ENCODE results near the gene MYD88.

The MYD88 gene

DNA sequence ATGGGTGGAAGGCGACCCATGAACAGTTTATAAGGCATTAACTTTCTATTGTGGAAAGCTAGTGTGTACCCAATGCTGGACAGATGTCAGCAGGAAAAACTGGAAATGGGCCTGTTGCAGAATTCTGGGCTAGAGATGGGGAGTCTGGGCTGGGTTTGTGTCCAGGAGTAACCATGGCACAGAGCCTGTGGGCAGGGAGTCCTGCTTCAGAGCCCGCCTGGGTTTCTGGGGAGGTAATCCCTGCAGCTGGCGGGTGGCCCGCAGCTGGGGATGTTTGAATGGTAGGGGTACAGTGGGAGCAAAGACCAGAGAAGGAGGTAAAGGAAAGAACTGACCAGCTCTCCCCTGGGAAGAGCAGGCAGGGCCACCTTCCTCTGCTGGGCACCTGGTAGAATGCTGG is 27.3 kb upstream of the MYD88 start:
- no peak overlapping the region for H3K4me3 ChIP-seq (ENCODE audit: low read length)
- DNase-seq (ENCODE audit: low read depth, low spot score): no peak

GRCh38 chr3:38111696-38112377 is 26.6 kb upstream of the MYD88 start:
- no peak for DNase-seq (ENCODE audit: low read depth, low spot score)
- no peak overlapping the region for H3K4me3 ChIP-seq (ENCODE audit: low read length)

DNA sequence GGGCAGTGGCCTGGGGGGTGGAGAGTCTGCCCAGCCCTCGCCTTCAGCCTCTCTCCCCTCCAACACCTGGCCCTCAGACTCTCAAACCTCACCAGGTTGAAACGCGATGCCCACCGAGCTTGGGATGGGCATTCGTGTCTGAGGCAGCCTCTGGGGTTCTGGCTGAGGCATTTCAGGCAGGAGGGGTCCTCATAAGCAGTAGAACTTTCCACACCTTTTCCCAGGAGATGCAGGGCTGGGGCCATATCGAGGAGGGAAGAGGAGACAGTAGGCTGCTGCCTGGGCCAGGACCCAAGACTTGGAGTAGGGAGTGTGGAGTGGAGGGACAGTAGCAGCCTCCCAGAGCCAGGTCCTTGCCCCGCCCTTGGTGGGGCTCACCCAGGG is 26.1 kb upstream of the MYD88 start:
- no peak for DNase-seq (ENCODE audit: low read depth, low spot score)
- no peak overlapping the region for H3K4me3 ChIP-seq (ENCODE audit: low read length)

GRCh38 chr3:38114052-38114874 is 24.2 kb upstream of the MYD88 start:
- DNase-seq (ENCODE audit: low read depth, low spot score): no peak
- no peak overlapping the region for H3K4me3 ChIP-seq (ENCODE audit: low read length)

- no peak for DNase-seq (ENCODE audit: low read depth, low spot score)
- H3K4me3 ChIP-seq (ENCODE audit: low read length): no peak overlapping the region
Observed at GRCh38 chr3:38114875-38115644, 23.4 kb upstream of the MYD88 start.

- DNase-seq (ENCODE audit: low read depth, low spot score): no peak
- no peak overlapping the region for H3K4me3 ChIP-seq (ENCODE audit: low read length)
Observed at GRCh38 chr3:38115645-38116427, 22.6 kb upstream of the MYD88 start.

DNA sequence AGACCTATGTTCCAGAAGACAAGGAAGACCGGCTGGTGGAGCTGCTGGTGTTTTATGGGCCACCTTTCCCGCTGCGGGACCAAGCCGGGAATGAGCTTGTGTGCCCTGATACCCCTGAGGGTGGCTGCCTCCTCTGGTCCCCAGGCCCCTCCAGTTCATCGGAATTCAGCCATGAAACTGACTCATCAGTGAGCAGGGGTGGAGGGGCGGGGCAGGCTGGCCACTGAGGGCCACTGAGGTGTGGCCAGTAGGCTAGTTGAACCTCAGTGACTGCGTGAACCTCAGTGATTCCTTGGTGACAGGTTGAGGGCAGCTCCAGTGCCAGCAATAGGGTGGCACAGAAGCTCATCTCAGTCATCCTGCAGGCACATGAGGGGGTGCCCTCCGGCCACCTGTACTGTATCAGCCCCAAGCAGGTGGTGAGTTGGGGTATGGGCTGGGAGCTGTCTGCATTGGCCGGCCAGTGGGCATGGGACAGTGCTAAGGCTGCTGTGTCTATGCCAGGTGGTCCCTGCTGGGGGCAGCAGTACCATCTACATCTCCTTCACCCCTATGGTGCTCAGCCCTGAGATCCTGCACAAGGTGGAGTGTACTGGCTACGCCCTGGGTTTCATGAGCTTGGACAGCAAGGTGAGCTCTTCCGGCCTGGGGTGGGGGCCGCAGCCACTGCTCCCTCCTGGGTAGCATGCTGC is 21.8 kb upstream of the MYD88 start:
- H3K4me3 ChIP-seq (ENCODE audit: low read length): no peak overlapping the region
- DNase-seq (ENCODE audit: low read depth, low spot score): no peak

GRCh38 chr3:38117163-38117716 is 21.2 kb upstream of the MYD88 start:
- DNase-seq (ENCODE audit: low read depth, low spot score): no peak
- H3K4me3 ChIP-seq (ENCODE audit: low read length): no peak overlapping the region

DNA sequence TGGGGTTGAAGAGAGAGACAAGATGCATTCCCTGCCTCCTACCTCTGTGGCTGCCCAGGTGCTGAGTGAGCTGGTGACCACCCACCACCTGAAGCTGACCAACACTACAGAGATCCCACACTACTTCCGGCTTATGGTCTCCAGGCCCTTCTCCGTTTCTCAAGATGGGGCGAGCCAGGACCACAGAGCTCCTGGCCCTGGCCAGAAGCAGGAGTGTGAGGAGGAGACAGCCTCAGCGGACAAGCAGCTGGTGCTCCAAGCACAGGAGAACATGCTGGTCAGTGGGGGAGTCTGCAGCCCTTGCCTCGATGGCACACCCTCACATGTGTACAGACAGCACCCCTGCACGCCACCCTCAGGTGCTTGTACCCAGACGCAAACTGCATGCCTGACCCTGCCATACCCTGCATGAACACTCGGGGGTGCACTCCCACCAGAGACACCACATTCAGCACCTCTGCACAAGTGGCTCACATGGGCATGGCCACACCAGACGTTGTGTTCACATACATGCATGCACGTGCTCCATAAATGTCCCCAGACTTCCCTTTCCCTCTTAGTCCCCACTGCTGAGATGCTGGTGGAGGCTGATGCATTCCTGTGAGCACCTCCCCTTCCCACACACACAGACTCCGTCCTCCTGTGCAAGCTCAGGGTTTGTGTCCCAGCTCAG is 20.6 kb upstream of the MYD88 start:
- H3K4me3 ChIP-seq (ENCODE audit: low read length): no peak overlapping the region
- DNase-seq (ENCODE audit: low read depth, low spot score): peak; percentile 79

GRCh38 chr3:38118421-38119247 is 19.8 kb upstream of the MYD88 start:
- DNase-seq (ENCODE audit: low read depth, low spot score): no peak
- H3K4me3 ChIP-seq (ENCODE audit: low read length): no peak overlapping the region

DNA sequence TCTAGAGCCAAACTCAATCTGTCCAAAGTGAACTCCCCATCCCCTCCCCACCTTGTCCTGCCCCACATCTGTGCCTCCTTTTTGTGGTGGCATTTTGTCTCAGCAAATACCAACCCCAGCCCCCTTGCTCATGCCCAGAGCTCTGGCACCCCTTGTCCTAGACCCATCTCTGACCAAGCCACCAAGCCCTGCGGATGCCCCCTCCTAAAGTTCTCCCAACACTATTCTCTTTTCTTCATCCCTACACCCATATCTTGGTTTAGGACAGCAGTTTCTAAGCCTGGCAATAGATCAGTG is 19.3 kb upstream of the MYD88 start:
- DNase-seq (ENCODE audit: low read depth, low spot score): no peak
- H3K4me3 ChIP-seq (ENCODE audit: low read length): no peak overlapping the region

- DNase-seq (ENCODE audit: low read depth, low spot score): no peak
- no peak overlapping the region for H3K4me3 ChIP-seq (ENCODE audit: low read length)
Observed at GRCh38 chr3:38119821-38120692, 18.4 kb upstream of the MYD88 start.

DNA sequence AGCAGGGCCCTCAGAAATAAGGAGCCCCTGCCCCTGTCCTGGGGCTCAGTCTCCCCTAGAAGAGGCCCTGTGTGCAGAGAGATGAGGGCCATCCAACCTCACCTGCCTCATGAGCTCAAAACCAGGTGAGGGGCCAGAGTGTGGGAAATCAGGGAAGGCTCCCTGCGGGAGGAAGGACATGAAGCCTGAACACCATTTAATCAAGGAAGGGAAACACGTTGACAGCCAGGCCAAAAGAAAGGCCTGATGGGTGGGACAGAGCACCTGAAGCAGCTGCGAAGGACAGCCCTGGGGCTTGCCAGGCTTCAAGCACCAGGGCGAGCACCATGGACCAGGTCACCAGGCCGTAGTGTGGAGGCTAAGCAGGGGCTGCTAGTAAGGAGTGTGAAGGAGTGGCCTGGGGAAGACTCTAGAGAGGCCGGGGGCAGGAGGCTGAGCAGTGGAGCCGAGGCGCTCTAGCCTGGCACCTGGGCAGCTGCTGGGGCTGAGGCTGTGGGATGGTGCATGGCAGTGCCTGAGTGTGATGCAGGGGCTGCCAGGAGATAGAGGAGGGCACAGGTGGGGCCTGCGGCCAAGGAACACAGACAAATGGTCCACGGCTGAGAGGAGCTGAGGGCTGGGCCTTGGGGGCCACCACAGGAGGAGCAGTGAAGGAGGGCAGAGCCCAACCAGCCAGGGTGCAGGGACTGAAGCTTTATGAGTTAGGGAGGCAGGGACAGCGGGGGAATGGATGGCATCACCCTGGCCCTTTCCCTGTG is 17.6 kb upstream of the MYD88 start:
- no peak overlapping the region for H3K4me3 ChIP-seq (ENCODE audit: low read length)

GRCh38 chr3:38121451-38121831 is 17.0 kb upstream of the MYD88 start:
- H3K4me3 ChIP-seq (ENCODE audit: low read length): no peak overlapping the region
- no peak for DNase-seq (ENCODE audit: low read depth, low spot score)

More for the DNA sequence above, 17.6 kb upstream of the MYD88 start:
- no peak for DNase-seq (ENCODE audit: low read depth, low spot score)

DNA sequence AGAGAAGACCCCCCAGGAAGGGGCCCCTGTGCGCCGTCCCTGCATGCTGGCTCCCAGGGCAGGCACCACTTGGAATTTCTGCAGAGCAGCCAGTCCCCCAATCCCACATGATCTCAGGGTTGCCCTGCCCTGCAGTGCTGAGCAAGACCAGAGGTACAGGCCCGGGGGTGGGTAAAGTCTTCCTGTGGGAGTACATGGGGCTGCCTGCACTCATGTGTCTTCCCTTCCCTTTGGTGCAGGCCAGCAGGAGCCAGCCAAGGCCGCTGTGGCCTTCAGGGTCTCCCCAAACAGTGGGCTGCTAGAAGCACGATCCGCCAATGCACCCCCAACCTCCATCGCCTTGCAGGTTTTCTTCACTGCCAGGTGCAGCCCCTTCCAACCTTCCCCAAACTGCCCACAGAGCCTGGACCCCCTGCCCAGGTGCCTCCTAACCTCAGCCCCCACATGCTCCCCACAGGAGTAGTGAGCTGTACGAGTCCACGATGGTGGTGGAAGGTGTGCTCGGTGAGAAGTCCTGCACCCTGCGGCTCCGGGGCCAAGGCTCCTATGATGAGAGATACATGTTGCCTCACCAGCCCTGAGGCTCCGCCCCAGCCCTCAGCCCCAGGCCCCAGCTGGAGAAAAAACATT is 16.5 kb upstream of the MYD88 start:
- no peak overlapping the region for H3K4me3 ChIP-seq (ENCODE audit: low read length)
- no peak for DNase-seq (ENCODE audit: low read depth, low spot score)
